Renal pelvis (tissue), 4 donors: ENCODE measurements around the gene IMPG1. TPM values are rescaled to one million over a fixed set of nuclear protein-coding genes. Genes with fewer than 3 reads are reported as not detected.
"Not testable (repeated sequence)": the region's sequence is repeated elsewhere in the genome, so short reads cannot be mapped to it uniquely, and the experiment has no call there.

Experiments used
- DNase-seq: peaks from one replicate; pipeline ENCODE4 v3.0.0-alpha.2; 2013
- polyA plus RNA-seq, 3 donors: library from polyadenylated mRNA; unstranded; fragments of 120-200 nt; gene quantifications; one replicate each; pipeline ENCODE4 v1.2.1, GENCODE V29; 2013; ENCODE audit not compliant: insufficient read length in 3 of 3

Gene IMPG1
- polyA plus RNA-seq, 3 donors: 1.7 to 5.4 (median 4.2) TPM

DNA sequence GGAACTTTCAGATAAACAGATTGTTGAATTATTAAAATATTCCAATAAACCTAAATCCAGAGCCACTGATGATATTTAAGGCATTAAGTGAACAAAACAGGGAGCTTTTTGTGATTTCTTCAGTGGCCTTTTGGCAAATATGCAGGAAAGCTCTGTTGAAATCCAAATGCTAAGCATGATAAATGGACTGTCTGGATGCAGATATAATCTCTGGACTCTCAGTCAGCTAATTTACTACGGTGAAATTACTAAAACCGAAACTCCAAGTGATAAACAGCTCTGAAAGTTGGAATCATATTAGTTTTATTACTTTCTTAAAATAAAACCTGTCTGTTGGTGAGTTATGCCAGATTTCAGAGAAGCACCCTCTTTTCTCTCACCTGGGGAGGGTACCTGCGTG lies 120.3 kb downstream of the IMPG1 start:
- DNase-seq: no peak

DNA sequence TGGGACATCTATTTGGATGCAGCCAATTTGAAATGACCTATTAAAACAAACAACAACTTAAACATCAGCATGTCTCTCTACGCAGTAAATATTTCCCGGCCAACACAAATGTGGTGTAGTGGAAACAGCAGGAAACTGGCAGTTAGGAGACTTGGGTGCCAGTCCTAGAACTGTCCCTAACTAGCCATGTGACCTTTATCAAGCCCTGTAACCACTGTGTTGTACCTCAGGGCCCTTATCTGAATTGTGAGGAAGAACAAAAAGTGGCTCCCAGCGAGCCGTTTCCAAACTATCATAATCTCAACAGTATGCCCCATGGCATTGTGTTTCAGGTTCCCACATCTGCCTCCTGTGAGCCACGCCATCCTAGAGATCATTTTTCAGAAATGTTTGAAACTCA lies 124.5 kb downstream of the IMPG1 start:
- DNase-seq: no peak

DNA sequence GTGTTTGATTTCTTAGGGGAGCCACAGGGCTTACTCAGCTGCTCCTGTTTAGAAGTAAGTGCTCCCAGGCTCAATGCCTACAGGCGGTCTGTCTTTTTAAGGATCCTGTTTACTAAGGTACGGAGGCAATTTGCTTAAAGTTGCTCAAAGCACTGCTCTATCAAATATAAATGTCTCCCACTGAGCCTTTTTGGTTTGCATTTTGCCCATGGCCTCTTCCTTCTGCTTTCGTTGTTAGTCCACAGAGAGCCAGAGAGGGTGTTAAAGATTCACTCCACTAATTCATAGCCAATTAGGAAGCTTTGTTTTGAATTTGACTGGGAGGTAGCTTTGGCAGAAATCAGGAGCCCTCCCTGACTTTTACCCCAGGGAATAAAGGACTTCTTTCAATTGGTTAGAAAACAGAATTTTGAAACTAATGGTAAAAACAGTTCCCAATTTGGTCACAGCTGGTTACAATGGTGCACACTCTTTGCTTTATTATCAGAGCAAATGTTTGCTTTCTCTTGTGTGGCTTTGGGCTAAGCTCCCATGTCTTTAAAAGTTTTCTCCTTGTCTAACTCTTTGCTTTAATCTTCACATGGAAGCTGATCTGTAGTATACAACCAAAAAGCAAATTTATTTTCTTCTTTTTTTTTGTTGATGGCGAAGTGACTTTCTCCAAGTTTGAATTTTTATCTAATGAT lies 126.2 kb downstream of the IMPG1 start:
- no peak for DNase-seq

DNA sequence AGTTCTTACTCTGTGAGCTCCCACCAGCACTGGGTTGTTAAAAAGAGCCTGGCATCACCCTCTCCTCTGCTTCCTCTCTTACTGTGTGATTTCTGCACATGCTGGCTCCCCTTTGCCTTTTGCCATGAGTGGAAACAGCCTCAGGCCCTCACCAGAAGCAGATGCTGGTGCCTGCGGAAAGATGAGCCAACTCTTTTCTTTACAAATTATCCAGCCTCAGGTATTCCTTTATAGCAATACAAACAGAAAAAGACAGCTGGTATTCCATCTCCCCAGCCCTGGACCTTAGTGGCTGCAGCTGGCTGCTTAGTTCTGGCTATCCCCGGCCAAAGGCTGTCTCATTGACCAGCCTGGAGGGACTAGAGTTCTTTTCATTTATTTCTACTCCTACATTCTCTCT lies 129.1 kb downstream of the IMPG1 start:
- no peak for DNase-seq

DNA sequence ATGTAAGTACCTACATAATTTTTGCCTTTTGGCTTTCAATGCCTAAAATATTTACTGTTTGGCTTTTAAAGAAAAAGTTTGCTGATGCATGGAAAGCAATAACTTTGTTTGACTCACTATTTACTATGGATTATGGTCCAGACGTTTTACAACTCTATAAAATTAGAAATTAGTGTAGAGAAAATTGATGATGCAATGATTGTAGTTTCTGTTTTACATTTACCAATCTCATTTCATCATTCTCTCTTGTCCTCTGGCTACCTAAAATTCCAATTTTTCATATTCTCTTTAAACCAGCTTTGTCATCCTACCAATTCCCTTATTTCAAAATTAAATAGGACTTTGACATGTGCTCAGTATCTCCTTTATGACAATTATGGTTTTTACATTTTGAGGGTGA lies 131.0 kb downstream of the IMPG1 start:
- no peak for DNase-seq

DNA sequence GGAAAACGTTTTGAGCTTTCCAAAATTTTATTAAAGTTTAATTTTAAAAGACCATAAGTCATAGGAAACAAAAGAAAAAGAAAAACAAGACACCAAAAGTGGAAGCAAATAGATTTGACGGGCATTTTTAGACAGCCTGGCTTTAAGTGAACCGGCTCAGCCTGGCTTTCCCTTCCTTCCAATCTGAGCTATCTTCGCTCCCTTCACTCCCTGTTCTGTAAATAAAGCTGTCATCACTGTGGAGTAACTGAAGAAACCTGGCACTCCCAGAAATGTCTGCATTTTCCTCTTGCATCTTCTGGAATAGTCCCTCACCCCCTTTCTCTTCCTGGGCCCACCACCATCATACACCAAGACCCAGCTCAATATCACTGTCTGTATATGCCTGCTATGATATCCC lies 131.9 kb downstream of the IMPG1 start:
- no peak for DNase-seq

DNA sequence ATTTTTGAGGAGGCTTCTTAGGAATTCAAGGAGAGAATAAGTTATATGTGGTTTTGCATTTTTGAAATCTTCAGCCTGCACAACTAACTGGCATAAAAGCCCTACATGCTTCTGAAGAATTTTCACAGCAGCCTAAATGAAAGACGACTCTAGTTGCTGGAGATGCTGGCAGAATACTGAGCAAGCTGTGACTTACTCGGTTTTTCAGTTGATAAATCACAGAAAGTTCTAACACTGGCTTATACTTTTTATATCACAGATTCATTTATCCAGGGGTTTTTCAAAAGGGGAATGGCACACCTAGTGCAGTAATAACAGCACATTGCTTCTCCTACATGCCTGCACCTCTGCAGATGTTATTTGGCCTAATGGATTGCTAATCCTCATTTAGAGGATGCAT lies 134.6 kb downstream of the IMPG1 start:
- DNase-seq: no peak

DNA sequence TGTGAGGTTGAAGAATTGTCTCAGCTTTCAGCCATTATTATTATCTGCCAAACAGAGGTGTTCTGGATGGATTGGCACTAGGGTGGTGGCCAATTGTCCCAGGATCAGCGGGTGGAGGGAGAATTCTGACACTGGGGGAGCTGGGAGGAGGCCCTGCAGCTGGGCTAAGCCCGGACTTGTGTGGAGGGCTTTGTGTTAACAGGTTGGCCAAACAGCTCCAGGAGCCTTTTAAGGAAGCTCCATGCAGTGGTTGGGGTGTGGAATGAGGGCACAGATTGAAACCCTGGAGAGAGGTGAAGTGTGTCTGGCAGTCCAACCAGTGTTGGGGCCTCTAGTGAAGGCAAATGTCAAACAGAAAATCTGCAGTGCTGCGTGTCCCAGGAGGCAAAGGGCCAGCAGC lies 135.8 kb downstream of the IMPG1 start:
- DNase-seq: no peak

DNA sequence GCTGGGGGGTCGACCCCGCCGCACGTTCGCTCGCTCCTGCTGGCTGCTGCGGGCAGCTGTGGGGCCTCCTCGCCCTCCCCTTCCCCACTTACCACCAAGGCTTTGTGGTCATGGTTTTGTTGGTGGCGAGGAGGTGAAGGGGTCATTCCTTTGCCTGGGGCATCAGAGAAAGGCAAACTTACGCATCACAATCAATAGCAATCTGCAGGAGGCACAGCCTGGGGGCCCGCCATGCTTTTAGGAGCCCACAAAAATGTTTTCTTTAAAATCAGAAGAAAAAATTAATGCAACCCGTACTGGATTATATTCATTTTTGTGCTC lies 137.0 kb downstream of the IMPG1 start:
- no peak for DNase-seq

DNA sequence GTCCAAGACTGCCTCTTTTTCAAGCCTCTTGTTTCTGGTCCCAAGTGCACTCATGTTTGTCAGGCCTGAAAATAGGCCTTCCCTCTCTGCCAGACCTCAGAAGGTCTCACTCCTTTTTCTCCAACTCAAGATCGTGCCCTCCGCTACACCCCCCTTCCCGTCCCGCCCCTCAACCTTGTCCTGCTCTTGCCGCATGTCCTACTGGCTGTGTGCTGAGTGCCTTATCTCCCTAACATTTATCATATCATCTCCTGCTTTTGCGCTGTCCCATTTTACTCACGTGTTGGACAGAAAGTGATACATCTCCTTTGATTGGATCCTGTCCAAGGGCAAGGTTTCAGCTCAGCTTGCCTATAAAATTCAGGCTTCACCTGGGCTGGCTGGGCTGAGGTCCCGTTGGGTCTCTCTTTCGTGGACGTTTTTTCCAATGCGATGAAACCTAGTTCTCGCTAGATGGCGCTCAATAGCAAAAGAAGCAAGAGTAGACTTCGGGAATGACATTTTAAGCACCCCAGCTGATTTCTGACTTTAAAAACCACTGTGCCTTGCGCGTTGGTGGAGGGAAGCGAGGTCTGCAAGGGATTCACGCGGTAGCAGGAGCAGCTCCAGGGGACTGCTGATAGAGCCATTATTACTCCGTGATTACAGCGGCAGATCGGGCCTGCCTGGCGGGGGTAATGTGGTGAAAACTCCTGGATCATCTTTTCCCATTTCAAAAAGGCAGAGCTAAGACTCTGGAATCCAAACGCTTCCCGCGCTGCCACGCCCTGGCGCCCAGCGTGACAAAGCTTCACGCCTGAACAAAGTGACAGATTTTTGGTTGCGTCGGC lies 137.6 kb downstream of the IMPG1 start:
- DNase-seq: peak; percentile 86

DNA sequence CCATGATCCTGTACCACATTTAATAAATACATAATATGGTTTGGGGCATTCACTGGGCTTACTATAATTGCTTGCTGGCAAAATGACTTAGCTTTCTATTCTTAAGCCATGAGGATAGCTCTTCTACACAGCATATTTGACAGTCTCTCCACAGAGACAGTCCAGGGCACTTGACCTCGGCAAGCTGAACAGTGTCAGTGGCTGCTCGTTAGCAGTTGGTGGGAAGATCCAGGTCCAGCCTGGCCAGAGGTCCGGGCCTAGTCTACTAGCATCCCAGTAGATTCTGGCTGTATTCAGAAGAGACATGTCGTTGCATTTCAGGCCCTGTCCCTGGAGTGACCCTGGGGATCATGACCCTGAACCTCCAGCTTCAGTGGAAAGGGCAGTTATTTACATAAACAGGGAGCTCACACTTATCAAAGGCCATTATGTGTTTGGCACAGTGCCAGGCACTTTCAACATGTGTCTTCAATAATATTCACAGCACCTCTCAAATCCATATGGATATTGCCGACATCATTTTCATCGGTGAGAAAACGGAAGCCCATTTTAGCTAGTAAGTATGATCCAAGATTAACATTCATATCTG lies 139.0 kb downstream of the IMPG1 start:
- DNase-seq: no peak

DNA sequence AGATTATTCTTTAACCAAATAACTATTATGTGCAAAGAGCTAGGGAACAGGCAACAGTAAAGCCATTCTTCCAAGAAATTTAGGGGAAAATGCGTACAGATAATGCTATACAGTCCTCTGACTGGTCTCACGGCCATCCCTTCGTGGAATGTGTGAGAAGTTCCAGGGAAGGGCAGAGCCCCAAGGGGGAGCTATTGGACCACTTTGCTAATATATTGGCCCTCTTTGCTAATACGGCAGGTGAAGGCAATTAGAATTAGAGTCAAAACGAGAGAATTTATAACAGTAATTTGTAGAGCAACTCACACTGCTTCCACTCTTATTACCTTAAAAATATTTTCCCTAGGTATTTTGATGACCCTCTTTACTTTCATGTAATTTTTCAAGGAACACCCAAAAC lies 140.4 kb downstream of the IMPG1 start:
- no peak for DNase-seq

DNA sequence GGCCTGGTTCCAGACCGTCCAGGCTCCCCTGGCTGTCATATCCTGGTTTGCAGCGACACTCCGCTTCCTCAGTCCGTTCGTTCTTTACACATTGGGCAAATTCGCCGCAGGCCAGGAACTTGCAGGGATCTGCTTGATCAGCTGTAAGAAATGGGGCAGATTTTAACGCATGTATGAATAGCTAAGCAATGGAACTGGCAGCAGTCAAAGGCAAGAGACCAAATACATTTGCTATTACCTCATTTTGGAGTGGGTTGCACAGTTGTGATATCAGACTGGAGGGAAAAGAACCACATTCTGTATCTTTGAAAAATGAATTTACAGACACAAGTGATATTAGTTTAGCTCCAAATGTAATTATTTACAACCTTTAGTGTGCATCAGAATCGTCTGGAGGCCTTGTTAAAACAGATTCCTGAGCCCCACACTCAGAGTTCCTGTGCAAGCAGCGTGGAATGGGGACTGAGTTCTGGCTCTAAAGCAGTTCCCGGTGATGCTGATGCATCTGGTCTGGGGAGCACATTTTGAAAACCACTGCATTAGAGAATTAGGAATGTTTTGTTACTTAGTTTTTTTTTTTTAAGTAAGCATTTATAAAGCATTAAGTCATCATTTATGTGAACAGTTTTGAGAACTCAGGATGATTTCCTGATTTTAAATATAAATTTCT lies 141.3 kb downstream of the IMPG1 start:
- no peak for DNase-seq

DNA sequence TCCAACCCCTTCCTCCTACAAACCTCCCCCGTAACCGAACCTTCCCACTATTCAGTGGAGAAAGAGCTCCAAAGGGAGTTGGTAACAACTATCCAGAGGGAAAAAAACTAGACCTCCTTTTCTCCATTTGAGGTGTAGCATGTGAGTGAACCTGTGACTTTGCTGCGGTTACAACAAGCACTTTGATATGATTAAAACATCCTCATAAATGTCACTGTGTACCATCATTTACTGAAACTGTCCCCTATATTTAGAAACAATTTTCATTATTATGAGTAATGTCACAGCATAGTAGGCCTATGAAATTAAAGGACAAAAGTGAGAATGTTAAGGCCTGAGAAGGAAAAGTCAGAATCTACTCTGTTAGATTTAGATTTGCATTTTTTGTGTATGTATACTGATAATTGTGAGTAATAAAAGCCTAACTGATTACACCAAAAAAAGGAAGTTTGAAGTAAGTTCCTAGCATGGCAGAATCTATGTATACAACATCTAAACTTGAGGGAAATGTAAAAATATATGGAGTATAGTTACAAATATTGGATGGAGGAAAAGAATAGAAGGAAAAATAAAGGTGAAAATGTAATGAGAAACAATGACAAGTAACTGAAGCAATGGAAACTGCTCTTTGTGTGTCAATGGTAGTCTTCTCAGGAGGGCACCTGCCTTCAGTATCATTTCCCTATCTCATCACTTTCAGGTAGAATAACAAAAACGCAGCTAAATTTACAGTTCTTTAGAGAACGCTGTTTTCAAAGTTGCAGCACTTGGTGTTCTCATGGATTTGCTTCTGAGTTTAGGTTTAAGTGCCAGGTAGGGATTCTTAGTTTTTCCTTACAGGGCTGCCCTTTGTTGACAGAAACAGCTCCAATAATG lies 145.9 kb downstream of the IMPG1 start:
- no peak for DNase-seq

DNA sequence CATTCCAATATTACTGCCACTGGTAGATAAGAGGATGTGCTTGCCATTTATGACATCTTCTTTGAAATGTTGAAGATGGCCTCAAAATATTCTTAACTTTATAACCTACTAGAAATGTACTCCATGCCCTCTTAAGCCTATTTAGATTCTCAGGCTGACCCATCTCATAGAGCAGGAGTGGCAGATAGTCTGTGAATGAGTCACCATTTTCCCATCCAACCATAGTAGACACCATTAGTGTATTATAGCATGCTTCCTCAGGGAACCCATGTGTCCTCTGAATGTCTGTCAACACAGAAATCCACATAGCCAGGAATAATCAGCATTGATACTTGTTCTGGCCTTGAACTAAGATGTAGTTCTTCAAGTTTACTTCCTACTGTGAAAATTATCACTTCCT lies 150.2 kb downstream of the IMPG1 start:
- DNase-seq: no peak

DNA sequence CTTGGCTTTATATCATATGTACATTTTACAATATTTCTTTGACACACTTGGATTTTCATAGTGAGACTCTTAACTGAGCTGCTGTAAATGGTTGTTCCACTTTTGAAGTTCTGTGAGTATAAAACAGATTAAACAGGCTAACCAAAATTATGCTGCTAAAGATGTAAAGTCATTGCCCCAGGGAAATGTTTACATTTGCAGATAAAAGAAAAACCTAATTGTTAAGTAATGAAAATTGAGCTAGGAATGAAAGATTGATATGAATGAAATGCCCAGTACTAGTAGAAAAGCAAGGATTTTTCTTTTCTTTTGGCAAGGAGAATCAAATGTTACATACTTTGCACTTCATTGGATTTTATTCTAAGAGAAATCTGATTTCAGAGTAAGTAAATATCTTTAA lies 159.4 kb downstream of the IMPG1 start:
- DNase-seq: no peak

DNA sequence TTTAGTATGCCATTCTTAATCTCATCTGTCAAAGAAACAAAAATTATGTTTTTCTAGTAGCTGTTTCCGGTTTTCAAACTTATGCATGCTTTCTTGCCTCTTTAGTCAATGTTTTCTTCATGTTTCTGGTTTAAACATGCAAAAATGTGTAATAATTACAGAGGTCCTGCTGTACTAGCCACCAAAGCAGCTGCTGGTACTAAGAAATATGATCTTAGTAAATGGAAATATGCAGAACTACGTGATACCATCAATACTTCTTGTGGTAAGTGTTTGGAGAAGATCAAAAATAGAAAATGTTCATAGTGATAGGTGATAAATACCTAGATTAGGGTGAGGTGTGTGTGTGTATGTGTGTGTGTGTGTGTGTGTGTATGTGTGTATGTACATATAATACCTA lies 165.0 kb downstream of the IMPG1 start:
- no peak for DNase-seq

DNA sequence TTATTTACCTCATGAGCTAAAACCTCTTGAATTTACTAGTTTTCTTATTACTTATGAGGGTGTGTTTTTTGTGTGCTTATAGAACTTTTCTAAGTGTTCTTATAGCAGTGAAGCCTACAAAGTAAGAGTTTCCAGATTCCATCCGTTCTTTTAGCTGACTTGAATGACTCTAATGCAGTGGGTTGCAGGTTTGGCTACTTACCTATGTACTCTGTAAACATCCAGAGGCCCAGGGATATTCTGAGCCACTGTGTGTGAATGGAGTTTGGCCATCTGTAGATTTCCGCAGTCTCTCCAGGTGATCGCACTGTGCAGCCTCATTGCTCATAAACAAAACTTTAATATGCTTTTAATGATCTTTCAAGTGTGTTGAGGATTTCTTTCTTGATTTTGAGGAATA lies 165.6 kb downstream of the IMPG1 start:
- DNase-seq: no peak

DNA sequence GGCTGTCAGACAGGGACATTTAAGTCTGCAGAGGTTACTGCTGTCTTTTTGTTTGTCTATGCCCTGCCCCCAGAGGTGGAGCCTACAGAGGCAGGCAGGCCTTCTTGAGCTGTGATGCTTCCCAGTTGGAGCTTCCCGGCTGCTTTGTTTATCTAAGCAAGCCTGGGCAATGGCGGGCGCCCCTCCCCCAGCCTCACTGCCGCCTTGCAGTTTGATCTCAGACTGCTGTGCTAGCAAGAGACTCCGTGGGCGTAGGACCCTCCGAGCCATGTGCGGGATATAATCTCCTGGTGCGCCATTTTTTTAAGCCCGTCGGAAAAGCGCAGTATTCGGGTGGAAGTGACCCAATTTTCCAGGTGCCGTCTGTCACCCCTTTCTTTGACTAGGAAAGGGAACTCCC lies 167.3 kb downstream of the IMPG1 start:
- not testable (repeated sequence) for DNase-seq

DNA sequence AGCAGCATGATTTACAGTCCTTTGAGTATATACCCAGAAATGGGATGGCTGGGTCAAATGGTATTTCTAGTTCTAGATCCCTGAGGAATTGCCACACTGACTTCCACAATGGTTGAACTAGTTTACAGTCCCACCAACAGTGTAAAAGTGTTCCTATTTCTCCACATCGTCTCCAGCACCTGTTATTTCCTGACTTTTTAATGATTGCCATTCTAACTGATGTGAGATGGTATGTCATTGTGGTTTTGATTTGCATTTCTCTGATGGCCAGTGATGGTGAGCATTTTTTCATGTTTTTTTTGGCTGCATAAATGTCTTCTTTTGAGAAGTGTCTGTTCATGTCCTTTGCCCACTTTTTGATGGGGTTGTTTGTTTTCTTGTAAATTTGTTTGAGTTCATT lies 172.2 kb downstream of the IMPG1 start:
- not testable (repeated sequence) for DNase-seq

DNA sequence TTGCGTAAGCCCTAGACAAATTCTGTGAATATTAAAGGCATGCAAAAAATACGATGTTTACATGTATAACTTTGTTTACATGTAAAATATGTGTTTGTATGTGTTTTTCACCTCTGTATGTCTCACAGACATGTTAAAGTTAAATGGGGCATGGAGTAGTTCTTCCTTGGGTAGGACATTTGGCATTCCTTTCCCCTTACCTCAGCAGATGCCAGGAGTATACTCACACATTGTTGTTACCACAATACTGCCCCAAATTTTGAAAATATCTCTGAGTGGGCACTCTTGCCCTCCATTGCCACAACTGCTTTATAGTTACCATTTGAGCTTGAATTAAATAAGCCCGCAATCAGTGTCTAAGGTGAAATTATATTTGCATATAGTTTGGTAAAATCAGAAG lies 175.9 kb downstream of the IMPG1 start:
- no peak for DNase-seq

DNA sequence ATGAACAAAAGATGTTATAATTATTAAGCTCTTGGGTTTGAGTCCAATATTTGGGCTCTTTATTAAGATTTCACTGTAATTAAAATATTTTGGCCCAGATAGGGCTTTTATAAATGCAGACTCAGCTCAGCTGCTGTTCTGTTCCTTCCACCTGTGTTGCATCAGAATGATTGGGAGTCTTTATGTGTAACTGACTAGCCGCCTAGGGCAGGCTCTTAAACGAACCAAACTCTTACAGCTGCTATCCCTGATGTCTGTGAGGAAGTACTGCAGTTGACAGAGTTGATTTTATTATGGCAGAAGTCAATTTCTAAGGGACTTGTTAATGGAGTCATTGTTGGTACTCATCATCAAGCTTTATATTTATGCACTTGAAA lies 178.7 kb downstream of the IMPG1 start:
- DNase-seq: no peak
